HG03469 (cell line): ENCODE results near the gene PUS1.
"Not testable (repeated sequence)": the region's sequence is repeated elsewhere in the genome, so short reads cannot be mapped to it uniquely, and the experiment has no call there.

Experiments
- ATAC-seq: cut with Tn5 transposase; IDR thresholded peaks from one replicate; pipeline ENCODE4 v1.9.1; 2021; ENCODE audit warnings: mild to moderate bottlenecking, moderate library complexity, moderate number of reproducible peaks; ENCODE audit not compliant: unreplicated experiment

PUS1 gene

GRCh38 chr12:131928711-131929580 lies at the start of gene PUS1:
Gene PUS1, plus strand, starts transcription at chr12:131929276. Its CDS starts 447 bp downstream, at chr12:131929723.
- ATAC-seq: peak; percentile 52

DNA sequence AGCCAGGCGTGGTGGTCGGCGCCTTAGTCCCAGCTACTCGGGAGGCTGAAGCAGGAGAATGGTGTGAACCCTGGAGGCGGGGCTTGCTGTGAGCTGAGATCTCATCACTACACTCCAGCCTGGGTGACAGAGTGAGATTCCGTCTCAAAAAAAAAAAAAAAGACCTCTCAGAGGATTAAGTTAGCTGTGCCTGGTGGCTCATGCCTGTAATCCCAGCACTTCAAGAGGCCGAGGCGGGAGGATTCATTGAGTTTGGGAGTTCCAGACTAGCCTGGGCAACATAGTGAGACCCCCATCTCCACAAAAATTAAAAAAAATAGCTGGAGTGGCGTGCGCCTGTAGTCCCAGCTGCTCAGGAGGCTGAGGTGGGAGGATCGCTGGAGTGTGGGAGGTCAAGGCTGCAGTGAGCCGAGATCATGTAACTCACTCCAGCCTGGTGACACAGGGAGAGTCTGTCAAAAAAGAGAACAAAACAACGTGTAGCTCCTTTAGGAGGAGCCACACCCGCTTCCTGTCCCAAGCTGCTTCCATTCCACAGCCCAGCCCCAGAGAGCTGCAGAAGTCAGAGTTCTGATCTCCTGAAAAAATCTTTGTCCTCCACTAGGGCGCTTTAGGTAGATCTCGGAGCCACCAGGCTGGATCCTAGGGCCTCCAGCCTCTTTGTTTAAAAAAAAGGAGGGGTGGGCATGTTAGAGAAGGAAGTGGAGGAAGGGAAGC lies 46.1 kb upstream of the PUS1 start:
- ATAC-seq: no peak

- no peak for ATAC-seq
These were observed 45.6 kb upstream of the PUS1 start for GRCh38 chr12:131883521-131883900.

DNA sequence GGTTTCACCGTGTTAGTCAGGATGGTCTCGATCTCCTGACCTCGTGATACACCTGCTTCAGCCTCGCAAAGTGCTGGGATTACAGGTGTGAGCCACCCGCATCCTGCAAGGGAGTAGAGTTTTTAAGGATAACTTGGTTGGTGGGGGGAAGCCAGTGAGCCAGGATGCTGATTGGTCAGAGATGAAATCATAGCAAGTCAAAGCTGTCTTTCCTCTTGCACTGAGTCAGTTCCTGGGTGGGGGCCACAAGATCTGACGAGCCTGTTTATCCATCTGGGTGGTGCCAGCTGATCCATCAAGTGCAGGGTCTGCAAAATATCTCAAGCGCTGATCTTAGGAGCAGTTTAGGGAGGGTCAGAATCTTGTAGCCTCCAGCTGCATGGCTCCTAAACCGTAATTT lies 44.0 kb upstream of the PUS1 start:
- not testable (repeated sequence) for ATAC-seq

DNA sequence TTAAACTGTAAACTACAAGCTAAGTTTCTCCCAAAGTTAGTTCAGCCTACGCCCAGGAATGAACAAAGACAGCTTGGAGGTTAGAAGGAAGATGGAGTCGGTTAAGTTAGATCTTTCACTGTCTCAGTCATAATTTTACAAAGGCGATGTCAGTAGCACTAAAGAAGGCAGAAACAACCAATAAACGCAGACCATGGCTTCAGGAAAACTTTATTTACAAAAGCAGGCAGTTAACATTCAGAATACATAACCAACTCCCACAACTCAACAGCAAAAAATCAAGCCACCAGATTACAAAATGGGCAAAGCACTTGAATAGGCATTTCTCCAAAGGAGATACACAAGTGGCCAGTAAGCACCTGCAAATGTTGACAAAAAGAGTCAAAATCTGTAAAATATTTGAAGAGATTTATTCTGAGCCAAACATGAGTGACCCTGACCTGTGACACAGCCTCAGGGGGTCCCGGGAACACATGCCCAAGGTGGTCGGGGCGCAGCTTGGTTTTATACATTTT lies 43.5 kb upstream of the PUS1 start:
- no peak for ATAC-seq

DNA sequence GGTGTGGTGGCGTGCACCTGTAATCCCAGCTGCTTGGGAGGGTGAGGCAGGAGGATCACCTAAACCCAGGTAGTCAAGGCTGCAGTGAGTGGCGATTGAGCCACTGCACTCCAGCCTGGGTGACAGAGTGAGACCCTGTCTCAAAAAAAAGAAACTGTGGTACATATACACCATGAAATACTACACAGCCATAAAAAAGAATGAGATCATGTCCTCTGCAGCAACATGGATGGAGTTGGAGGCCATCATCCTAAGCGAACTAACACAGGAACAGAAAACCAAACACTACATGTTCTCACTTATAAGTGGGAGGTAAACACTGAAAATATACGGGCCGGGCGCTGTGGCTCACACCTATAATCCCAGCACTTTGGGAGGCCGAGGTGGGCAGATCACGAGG lies 37.4 kb upstream of the PUS1 start:
- ATAC-seq: not testable (repeated sequence)

DNA sequence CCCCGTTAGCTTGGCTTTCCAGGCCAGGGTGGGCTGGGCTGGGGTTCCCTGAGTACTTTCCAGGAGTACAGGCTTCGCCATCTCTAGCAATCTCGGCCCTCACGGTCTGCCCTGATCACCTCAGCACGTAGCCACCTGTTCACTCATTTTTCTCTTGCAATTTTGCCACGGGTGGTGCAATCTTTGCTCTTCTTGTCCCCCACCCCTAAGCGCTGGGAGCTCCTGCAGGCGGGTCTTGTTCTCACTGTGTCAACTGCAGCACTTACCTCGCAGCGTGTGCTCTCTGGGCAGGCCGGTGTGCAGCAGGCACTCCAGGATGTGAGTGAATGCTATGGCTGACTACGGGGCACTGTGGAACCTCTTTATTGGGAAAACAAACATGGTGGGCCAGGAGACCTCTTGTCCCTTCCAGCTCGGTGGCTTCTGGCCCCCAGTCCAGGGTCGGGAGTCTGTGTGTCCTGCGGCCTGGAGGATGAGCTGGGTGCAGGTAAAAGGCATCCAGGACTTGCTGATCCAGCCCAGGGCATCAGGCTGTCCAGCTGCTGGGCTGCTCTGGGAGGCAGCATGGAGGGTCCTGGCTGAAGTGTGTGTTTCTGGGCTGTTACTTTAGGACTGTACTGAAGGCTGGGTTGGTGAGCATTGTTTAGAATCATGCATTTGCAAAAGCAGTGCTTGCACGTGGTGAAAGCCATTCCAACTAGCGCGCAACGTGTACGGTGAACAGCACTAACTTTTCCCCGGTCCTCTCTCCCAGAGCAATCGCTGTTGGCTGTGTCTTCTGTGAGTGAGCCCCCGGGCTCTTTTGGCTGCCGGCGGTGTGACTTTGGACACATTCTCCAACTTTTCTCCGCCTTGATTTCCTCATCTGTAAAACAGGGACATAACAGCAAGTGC lies 36.1 kb upstream of the PUS1 start:
- ATAC-seq: no peak

DNA sequence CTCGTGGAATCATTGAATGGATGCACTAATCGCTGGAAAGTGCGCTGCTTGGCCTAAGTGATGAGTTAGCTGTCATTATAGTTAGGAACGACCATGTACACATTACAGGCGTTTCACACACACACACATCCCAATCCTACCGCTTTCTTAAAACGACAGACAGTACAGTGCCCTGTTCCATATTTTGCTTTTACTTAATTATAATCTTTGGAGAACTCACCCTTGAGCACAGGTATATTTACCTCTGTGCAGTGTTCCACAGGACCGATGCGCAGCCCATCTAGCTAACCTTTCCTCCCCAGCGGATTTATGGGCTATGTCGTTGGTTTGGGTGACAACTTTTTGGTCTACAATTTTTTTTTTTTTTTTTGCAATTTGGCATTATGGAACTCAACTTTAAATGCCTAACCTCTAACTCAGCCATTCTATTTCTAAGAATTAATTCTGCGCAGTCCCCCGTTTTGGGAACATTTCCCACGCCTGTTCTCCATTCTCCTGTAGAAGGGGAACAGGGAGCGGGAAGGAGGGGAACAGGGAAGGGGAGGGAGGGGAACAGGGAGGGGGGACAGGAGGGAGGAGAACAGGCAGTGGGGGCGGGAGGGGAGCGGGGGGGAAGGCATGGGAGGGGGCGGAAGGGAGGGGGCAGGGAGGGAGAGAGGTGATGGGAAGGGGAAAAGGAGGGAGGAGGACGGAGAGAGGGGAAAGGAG lies 35.3 kb upstream of the PUS1 start:
- ATAC-seq: no peak

- peak; percentile 72 for ATAC-seq
These were observed 34.7 kb upstream of the PUS1 start, which contains the start of gene ULK1 for GRCh38 chr12:131894313-131894860. Gene ULK1, plus strand, starts transcription at chr12:131894622. Its CDS starts 380 bp downstream, at chr12:131895002.

DNA sequence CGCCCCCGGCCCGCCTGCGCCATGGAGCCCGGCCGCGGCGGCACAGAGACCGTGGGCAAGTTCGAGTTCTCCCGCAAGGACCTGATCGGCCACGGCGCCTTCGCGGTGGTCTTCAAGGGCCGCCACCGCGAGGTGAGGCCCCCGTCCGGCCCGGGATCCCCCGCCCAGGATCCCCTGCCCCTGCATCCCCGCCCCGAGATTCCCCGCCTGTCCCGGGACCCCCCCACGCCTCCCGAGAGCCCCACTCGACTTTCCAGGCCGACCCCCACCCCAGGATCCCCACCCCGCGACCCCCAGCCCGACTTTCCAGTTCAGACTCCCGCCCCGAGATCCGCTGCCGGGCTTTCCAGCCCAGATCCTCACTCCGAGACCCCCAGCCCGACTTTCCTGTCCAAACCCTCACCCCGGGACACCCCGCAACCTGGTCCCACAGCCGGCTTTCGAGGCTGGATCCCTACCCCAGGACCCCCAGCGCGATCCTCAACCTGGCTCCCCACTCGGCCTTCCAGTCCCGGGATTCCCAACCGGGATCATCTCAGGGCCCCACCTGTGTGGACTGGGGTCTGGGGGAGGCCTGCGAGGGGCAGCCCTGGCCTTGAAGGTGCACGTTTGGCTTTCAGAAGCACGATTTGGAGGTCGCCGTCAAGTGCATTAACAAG lies 34.0 kb upstream of the PUS1 start:
- no peak for ATAC-seq

DNA sequence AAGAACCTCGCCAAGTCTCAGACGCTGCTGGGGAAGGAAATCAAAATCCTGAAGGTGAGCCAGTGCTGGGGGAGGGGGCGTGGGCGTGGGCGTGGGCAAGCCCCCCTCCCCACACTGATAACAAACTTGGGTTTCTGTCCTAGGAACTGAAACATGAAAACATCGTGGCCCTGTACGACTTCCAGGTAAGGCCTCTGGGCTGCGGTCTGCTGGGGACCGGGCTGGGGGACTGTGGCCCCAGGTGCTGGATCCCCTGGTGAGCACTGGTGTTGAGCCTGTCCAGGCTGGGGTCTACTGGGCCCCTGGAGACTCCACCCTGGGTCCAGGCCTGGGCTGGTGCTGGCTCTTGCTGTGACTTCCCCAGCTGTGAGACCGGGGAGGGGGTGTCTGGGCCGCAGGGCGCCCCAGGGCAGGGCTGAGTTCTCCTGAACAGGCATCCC lies 33.4 kb upstream of the PUS1 start:
- peak; percentile 8 for ATAC-seq

DNA sequence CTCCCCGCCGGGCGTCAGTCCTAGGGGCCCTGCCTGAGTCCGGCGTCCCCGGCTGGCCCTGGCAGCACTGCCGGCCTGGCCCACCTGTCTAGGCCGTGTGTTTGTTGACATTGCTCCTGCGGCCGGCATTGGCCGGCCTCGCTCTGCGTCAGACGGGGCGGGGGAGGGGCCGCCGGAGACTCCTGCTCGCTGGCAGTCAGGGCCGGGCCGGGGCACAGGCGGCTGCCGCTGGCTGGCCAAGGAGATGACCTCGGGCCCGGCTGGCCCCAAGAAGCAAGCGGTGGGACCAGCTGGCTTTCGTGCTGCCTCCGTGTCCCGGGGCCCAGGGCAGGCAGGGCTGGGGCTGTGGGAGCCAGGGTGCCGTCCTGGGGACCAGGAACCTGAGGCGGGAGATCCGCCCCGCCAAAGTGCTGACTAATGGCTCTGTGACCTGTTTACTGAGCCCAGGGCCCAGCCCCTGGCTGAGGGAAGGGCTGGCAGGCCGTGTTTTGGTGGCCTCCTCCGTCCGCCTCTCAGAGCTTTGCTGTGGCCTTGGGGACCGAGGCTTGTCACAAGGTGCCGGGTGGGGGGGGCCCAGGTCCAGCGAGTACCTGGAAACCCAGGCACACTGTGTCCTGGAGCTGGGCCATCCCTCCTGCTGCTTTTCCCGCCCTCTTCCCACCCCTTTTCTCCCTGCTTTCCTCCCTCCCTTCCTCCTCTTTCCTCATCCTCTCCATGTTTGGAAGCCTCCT lies 32.8 kb upstream of the PUS1 start:
- ATAC-seq: peak; percentile 36

DNA sequence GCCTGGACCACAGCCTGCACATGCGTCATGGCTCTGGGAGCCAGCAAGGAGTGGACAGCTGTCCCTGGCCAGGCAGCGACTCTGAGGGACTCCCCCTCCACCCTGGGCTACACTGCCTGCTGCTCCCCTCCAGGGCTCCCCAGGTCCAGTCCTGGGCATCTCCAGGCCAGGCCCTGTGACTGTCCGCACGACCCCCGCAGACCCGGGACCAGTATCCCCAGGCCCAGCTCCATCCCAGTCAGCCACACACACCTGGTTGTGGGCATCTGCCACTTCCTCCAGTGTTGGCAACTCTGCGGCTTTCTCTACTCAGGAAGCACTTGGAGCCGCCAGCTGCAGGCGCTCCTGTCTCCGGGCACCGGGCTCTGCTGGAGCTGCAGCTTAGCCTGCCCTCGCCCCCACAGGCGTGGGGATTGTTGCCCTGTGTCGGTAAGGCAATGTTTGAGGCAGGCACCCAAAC lies 32.2 kb upstream of the PUS1 start:
- ATAC-seq: no peak

DNA sequence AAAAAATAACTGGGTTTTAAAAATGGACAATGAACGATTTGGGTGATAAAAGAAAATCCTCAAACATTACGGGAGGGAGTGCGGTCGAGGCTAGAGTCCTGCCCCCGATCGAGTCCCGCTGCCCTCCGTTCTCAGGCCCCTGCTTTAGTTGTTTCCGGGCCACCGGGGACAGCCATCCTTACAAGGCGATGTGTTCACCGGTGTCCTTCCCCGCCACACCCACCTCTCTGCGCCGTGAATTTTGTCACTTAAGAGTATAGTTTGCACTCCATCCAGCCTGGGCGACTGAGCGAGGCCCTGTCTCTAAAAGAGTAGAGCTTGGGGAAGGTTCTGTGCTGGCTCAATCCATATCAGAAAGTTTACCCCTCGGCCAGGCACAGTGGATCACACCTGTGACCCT lies 31.8 kb upstream of the PUS1 start:
- no peak for ATAC-seq

DNA sequence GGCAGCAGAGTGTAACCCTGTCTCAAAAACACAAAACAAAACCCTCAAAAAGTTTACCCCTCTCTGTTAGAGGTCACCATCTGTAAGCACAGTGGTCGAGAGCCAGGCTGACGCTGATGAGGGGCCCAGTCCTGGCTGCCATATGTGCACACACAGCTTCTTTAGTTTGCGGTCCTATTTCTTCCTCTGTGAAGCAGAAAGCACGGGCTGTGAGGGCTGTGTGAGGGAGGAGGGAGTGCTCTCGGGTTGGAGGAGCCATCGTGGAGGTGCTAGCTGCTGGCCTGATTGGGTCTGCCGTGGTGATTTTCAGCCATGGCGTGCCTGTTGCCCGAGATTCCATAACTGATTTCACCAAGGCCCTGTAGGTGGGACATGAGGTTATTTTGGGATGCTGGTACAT lies 31.2 kb upstream of the PUS1 start:
- ATAC-seq: no peak

DNA sequence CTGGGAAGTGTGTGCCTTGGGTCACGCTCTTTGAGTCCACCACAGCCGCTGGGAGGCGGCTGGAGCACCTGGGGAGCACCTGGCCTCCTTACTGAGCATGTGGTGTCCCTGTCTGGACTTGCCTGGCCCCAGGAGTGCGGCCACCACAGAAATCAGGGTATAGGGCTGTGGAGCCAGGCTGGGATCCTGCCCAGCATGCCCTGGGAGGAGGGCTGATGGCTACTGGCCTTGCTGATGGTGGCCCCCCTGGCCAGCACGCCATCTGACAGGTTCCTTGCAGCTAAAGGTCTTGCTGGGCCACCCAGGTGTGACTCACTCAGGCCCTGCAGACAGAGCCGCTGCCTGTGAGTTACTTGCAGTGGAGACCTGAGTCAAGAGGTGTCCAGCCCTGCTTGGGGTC lies 28.7 kb upstream of the PUS1 start:
- no peak for ATAC-seq

DNA sequence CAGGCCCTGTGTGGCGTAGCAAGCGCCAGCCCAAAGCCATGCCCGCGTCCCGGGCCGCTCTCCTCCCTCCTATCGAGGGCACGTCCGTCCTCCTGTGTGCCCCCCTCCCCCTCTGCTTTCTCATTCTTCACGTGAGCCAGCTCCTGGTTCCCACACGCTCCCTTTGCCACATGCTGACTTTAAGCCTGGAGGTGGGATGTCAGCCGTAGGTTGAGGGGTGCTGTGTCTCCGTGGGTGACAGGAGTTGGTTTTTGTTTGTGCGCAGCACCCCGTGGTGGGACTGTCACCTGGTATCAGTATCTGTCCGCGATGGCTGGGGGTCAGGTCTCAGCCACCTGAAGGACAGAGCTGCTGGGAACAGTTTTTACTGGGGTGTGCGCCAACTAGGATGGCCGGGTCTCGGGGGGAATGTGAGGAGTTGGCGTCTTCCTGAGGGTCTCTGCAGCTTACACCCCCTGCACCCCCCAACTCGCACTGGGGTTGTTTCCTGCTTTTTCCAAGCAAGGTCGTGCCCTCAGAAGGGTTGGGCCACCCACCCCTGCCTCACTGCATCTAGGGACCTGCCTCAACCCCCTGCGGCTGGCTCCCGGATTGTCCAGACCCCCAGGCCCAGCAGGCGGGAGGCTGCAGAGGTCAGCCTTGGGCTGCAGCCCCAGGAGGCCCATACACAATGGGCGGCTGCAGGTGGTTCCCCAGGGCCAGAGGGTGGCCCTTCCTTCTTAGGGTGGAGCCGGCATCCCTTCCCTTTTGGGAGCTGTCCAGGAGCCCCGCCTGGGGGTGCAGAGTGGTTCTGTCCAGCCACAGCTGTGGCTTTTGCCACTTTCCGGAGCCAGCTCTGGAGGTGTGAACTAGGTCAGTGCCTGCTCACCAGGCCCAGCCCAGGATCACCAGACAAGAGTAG lies 27.4 kb upstream of the PUS1 start:
- no peak for ATAC-seq
